Endothelial cell of umbilical vein (primary cell): ENCODE data around the gene VIT.

Source experiments
- GATA2 ChIP-seq: IDR thresholded peaks from 2 replicates; pipeline ENCODE4 v1.7.0; 2011; ENCODE audit warnings: low read depth, mild to moderate bottlenecking, moderate library complexity, mixed read lengths, low read length; ENCODE audit not compliant: insufficient read length, insufficient read depth
- POLR2AphosphoS5 ChIP-seq: IDR thresholded peaks from 2 replicates; pipeline ENCODE4 v1.6.1; 2012; ENCODE audit warnings: low read depth, mild to moderate bottlenecking, control low read depth, low read length, moderate library complexity; ENCODE audit not compliant: insufficient read depth
- TF ChIP-seq, protein P1 (sequence below), 2 donors: IDR thresholded peaks; 1 replicate in 1 of 2; 2 replicates in 1 of 2; pipeline ENCODE4 v1.5.1; 2011; ENCODE audit warnings: low read length in 2 of 2, mild to moderate bottlenecking in 2 of 2, moderate library complexity in 2 of 2, control low read depth in 1 of 2, inconsistent platforms in 1 of 2, low read depth in 1 of 2; ENCODE audit not compliant: insufficient read depth in 1 of 2; ENCODE audit errors: extremely low read depth in 1 of 2
- TF ChIP-seq, protein P2 (sequence below): IDR thresholded peaks from 2 replicates; pipeline ENCODE4 v1.6.1; 2011; ENCODE audit not compliant: insufficient read depth, insufficient read length

DNA sequence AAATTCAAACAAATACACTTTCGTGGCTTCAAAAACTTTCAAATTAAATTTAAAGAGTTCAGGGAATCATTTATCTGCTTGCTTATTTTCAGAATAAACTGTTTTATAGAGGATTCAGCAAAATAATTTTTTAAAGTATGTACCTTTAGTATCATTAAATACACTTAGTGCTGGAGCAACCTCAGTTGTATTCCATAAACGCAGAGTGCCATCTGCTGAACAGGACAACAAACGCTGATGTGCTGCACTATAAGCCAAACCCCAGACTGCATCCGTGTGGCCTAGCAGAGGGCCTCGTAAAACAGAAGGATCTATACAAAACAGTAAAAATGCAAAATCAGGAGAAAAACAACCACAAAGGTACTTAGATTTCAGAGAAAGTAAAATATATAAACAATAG, 161.2 kb downstream of the VIT start:
- TF ChIP-seq, protein P1, sequence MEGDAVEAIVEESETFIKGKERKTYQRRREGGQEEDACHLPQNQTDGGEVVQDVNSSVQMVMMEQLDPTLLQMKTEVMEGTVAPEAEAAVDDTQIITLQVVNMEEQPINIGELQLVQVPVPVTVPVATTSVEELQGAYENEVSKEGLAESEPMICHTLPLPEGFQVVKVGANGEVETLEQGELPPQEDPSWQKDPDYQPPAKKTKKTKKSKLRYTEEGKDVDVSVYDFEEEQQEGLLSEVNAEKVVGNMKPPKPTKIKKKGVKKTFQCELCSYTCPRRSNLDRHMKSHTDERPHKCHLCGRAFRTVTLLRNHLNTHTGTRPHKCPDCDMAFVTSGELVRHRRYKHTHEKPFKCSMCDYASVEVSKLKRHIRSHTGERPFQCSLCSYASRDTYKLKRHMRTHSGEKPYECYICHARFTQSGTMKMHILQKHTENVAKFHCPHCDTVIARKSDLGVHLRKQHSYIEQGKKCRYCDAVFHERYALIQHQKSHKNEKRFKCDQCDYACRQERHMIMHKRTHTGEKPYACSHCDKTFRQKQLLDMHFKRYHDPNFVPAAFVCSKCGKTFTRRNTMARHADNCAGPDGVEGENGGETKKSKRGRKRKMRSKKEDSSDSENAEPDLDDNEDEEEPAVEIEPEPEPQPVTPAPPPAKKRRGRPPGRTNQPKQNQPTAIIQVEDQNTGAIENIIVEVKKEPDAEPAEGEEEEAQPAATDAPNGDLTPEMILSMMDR (IDR thresholded peaks at IDR 0.05; ENCODE audit: extremely low read depth in 1 of 2, insufficient read depth in 1 of 2, low read depth in 1 of 2, low read length in 2 of 2): no peak
- TF ChIP-seq GATA2 (no peak), POLR2AphosphoS5 (no peak)
- TF ChIP-seq, protein P2, sequence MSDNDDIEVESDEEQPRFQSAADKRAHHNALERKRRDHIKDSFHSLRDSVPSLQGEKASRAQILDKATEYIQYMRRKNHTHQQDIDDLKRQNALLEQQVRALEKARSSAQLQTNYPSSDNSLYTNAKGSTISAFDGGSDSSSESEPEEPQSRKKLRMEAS: no peak
